GM18951 (cell line): Measurements from ENCODE around the gene SYT1.

Experiments
- POLR2A ChIP-seq: IDR thresholded peaks from 4 replicates; pipeline ENCODE4 v1.6.1; 2011; ENCODE audit warnings: mild to moderate bottlenecking; ENCODE audit not compliant: insufficient read length, insufficient read depth; ENCODE audit errors: extremely low read depth
- in situ Hi-C: fragments of 300-500 bp; cut with MboI; formaldehyde crosslinking; loops from one replicate; pipeline ENCODE4 v1.12.0; 2022; ENCODE audit warnings: low sequenced_read_pairs, mixed read lengths, inconsistent platforms; ENCODE audit not compliant: unreplicated experiment

Gene SYT1

DNA sequence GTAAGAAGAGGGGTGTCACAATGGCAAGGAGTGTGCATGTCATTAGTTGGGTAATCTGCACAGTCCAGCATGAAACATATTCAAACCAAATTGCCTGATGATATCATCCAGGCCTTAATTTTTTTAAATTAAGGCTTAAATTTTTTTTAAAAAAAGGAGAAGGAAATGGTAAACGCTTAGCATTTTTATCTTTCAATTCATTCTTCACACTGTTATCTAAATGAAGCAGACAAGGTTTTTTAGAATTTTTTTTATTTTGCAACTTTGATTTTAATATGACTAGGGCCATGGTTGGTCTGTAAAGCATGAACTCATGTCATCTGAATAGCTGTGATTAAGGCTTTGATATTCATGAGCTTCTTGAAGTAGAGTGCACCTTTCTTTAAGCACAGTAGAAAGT is 362.5 kb downstream of the SYT1 start:
- in situ Hi-C loops: no loop called here
- no peak for TF ChIP-seq POLR2A

DNA sequence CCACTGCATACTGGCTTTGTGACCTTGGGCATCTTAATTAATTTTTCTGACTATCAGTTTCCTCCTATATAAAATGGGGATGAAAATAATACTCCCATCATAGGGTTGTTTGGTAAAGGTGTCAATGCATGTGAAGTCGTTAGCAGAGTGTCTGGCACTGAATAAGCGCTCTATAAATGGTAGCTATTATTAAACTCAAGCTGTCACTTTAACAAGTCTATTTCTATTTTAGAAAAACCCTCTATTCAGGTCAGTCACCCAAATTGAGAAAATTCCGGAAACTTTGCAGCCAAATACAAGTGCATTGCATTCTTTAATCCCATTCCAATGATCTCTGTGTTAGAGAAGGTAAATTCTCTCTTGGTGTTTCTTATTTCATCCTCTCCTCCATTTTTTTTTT is 363.1 kb downstream of the SYT1 start:
- in situ Hi-C loops: no loop called here
- TF ChIP-seq POLR2A: no peak

- in situ Hi-C loops: no loop called here
- TF ChIP-seq POLR2A: no peak
These were observed 368.8 kb downstream of the SYT1 start for GRCh38 chr12:79233341-79233781.

GRCh38 chr12:79236920-79237319 is 372.3 kb downstream of the SYT1 start:
- no peak for TF ChIP-seq POLR2A
- in situ Hi-C loops: no loop called here

DNA sequence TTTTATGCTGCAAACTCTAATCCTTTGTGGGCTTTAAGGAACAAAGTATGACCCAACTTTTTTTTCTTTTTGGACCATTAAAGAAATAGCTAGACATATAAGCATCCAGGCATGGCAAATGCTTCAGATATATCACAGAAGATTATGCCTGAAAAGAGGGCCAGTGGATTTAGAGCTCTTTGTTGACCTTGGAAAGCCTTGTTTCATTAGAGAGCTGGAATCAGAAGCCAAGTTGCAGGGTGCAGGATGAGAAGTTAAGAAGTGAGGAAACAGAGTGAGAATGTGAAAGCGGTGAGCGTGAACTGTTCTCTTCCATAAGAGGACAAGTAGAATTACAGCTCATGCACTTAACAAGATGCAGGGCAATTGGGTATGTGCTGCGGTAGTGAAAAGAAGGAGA is 373.7 kb downstream of the SYT1 start:
- no peak for TF ChIP-seq POLR2A
- in situ Hi-C loops: no loop called here

DNA sequence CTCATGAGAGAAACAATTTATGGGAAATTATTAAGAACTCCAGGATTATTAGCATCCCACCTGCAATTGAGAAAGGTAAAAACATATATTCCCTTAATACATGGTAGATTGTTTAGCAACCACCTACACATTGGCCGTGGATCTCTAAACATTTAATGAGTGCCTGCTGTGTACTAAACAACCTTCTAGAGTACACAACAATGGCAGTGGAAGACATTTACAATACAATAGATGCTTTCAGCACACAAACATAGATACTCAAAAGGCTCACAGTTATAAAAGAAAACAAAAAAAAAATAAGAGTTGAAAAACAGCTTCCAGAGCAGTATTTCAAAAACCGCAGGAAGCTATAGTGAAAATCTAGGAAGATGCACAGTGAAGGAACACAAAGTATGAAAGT is 382.9 kb downstream of the SYT1 start:
- in situ Hi-C loops: no loop called here
- TF ChIP-seq POLR2A: no peak

DNA sequence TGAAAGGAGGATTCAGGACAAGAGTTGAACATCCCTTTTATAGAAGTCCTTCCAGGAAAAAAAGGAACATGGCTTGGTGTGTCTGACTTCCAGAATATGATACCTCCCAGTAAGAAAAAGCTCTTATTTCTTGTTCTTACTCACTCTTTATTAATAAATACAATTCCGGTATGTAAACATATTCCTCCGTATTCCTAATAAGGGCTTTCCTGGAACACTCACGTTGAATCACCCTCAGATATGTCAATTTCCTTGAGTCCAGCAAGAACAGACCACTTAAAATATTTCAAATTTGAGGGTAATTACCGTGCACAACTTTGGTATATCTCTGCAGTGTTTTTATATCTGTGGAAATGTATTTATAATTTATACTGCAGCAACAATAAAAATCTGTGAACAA is 385.6 kb downstream of the SYT1 start:
- TF ChIP-seq POLR2A: no peak
- in situ Hi-C loops: no loop called here

- in situ Hi-C loops: no loop called here
- no peak for TF ChIP-seq POLR2A
These were observed 386.6 kb downstream of the SYT1 start for GRCh38 chr12:79250960-79251755.

DNA sequence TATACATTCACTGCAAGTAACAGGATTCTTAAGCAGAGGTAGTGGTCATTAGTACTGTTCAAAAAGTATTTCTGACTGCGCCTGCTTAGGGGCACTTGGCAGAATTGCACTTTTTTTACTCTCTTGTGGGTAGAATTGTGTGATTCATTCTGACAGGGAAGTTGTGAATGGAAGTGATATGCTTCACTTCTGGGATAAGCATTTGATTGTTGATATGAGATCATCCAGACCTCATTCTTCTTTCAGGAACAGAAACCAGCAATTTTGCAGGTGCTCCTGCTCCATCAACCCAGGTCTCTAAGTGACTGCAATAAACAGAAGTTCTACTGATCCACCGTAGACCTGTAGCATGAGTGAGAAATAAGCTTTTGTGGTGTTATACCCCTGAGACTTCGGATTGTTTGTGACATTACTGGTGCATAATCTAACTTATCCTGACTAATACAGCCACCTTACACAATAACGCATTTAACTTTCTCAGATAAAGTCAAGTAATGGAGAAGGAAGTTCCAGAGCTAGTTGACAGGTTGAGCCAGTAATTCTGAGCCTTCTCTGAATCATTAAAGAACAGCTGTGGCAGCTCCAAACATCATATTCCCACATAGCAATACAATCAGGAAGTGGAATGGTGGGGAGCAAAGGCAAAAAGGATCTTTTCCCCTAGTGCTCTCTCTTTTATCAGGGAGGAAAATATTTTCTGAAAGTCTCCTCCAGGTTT is 387.9 kb downstream of the SYT1 start:
- in situ Hi-C loops: no loop called here
- no peak for TF ChIP-seq POLR2A

- in situ Hi-C loops: no loop called here
These were observed 390.7 kb downstream of the SYT1 start for GRCh38 chr12:79255288-79255687.

GRCh38 chr12:79260923-79261322 is 396.3 kb downstream of the SYT1 start:
- in situ Hi-C loops: no loop called here

More at GRCh38 chr12:79255288-79255687, 390.7 kb downstream of the SYT1 start:
- TF ChIP-seq POLR2A: no peak

GRCh38 chr12:79262938-79263337 is 398.4 kb downstream of the SYT1 start:
- in situ Hi-C loops: no loop called here
- TF ChIP-seq POLR2A: no peak

More at GRCh38 chr12:79260923-79261322, 396.3 kb downstream of the SYT1 start:
- no peak for TF ChIP-seq POLR2A

- in situ Hi-C loops: no loop called here
- TF ChIP-seq POLR2A: no peak
These were observed 402.0 kb downstream of the SYT1 start for GRCh38 chr12:79266343-79267144.
